NCI-H526 (cell line): ENCODE data around the gene BRAF.
"Not testable (repeated sequence)": the region's sequence is repeated elsewhere in the genome, so short reads cannot be mapped to it uniquely, and the experiment has no call there.

ENCODE experiments used
- DNase-seq, 2 experiments: peaks; one replicate each; lab custom pipeline; 2025; lab: John Stamatoyannopoulos, UW

BRAF gene

DNA sequence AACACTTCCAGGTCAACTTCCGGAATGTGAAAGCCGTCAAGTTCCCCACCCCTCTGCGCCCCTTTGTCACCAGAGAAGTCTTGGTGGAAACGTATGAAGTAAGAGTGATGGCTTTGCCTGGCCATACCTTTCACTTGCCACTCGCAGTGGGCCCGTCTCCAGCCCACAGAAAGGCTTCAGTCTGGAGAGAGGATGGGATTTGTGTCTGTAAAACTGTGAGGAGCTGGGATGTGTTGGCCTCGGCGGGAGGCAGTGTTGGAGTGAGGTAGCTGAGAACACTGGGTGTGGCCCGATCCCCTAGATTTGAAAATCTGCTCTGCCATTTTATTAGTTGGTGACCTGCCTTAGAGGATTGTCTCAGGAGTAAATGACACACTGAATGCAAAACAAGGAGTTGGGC, 245.5 kb downstream of the BRAF start:
- DNase-seq: no peak

DNA sequence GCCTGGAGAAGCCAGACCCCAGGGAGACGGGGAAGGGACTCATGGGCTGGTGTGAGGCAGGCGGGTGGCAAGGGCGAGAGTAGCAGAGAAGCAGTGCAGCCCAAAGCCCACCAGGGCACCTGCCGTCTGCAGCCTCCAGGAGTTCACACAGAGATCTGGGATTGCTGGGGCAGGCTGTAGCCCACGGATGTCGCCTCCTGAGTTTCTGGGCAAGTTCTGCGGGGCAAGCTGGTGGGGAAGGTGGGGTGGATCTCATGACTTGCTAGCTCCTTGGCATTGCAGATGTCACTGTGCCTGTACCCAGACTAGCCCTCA, 246.0 kb downstream of the BRAF start:
- DNase-seq: no peak

DNA sequence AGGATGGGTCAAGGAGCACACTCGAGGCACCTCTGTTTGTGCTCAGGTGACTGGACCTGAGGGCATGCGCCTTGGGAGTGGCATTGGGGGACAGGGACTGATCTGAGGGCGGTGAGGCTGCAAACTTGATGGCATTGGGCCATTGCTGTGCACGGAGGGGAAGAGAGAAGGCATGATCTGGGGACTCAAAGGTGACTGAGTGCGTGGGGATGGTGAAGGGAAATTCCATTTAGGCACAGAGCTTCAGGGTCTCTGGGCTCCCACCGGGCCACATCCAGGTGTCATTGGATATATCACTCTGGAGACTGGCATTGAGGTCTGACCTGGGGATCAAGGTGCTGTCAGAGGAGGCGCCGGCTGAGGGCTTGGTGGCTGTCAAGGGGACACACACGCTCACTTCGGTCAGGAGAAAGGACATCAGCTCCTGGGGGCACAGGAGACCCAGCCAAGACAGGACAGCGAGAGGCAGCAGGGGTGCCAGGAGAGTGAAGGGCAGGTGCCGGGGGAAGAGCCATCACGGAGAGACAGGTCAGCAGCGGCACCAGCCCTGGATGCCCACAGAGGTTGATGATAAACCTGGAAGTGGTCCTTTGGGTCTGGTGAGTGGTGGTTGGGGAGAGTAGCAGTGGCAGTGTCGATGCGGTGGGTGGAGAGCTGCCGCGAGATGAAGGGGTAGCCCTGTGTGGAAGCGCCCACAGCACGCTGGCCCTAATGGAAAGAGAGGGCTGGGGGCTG, 246.5 kb downstream of the BRAF start:
- DNase-seq: no peak

DNA sequence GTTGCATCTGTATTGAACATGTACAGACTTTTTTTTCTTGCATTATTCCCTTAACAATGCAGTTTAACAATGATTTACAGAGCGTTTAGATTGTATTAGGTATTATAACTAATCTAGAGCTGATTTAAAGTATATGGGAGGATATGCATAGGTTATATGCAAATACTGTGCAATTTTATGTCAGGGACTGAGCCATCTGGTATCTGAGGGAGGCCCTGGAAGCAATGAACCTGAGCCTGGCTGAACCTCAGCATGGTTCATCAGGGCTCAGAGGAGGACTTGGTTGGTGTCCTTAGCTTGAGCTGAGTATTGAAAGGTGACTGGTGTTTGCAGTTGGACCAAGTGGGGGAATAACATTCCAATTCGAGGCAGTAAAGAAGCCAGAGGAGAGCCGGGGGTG, 247.2 kb downstream of the BRAF start:
- peak; percentile 8 to 63 for DNase-seq

DNA sequence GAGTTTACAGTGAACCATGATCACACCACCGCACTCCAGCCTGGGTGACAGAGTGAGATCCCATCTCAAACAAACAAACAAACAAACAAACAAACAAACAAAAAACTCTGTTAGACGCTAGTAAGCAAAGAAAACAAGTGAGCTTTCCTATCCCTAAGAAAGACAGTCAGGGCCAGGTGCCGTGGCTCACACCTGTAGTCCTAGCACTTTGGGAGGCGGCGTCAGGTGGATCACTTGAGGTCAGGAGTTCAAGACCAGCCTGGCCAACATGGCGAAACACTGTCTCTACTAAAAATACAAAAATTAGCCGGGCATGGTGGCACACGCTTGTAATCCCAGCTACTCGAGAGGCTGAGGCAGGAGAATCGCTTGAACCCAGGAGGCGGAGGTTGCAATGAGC, 247.8 kb downstream of the BRAF start:
- DNase-seq: not testable (repeated sequence)

DNA sequence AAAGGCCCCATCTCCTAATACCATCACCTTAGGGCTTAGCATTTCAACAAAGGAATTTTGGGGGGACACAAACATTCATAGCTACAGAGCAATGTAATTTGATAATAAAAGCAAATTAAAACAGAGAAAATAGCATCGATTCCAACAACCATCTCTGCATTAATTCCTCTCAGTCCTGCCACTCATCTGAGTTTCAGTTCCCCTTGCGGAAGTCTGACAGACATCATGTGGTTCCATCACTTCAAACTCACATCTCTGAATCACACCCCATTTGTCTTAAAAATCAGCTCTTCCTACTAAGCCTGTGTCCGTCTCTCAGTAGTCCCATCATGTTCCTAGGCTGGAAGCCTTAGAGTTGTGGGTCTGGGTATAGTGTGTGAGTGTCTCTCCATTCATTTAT, 248.4 kb downstream of the BRAF start:
- DNase-seq: no peak

DNA sequence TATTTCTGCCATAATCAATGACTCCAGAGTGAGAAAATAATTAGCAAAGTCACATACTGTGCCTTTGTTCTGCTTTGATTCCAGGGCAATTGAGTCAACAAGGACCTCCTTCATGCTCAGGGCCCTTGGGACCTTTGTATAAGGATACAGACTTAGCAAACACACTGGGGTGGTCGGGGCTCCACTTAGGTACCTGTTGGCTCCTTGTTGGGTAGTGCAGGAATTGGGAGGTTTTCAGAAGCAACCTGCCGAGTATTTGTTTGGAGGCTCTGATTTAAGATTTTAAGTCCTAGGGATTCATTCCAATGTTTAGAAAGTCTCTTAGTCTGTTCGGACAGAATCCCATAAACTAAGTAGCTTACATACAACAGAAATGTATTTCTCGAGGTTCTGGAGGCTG, 249.0 kb downstream of the BRAF start:
- DNase-seq: no peak

DNA sequence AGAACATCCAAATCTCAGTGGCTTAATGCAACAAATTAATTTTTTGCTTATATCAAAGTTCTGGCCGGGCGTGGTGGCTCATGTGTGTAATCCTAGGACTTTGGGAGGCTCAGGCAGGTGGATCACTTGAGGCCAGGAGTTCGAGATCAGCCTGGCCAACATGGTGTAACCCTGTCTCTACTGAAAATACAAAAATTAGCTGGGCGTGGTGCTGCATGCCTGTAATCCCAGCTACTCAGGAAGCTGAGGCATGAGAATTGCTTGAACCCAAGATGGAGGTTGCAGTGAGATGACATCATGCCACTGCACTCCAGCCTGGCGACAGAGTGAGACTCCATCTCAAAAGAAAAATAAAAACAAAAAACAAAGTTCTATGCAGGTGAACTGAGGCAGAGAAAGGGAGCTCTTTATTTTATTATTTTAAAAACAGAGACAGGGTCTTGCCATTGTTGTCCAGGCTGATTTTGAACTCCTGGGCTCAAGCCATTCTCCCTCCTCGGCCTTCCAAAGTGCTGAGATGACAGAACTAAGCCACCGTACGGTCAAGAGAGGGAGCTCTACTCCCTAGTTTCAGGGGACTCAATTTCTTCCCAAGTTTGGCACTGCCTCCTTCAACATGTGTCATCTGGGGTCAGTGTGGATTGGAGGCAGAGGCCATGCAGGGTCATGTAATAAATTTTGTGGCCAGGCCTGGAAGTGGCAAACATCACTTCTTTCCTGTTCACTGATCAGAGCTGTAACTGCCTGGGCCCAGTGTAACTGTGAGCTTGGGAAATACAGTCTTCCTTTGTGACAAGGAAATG, 249.6 kb downstream of the BRAF start:
- DNase-seq: peak in 1 of 2 experiments; percentile 62

DNA sequence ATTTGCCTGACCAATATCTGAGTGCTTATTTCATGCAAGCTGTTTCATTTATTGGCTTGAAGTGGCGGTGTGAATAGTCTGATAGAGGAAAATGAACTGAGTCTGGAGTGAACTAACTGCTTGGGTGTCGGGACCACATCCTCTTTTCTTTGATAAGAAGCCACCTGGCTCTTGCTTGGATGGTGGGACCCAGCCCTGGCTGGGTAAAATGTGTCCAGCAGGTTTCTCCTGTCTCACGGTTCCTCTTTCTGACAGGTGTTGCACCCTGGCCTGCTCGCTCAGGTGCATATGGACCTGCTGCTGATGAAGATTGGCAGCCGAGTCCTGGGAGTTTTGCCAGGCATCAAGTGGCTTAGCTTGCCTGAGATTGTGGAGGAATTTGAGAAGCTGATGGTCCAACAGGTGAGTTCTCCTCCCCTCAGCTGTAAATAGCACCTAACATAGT, 250.4 kb downstream of the BRAF start:
- peak; percentile 84 to 88 for DNase-seq

DNA sequence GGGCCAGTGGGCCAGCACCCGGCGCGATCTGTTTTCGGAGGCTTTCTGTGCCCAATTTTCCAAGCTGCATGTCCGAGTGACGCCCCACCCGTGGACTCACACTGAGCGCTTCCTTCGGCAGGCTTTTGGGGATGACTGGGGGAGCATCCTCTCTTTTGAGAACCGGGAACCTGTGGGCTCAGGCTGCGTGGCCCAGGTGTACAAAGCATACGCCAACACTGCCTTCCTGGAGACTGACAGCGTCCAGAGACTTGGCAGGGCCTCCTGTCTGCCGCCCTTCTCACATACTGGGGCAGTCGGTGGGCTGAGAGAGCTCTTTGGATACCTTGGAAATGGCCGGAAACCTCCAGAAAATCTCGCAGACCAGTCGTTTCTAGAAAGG, 251.0 kb downstream of the BRAF start:
- DNase-seq: peak; percentile 79 to 81

DNA sequence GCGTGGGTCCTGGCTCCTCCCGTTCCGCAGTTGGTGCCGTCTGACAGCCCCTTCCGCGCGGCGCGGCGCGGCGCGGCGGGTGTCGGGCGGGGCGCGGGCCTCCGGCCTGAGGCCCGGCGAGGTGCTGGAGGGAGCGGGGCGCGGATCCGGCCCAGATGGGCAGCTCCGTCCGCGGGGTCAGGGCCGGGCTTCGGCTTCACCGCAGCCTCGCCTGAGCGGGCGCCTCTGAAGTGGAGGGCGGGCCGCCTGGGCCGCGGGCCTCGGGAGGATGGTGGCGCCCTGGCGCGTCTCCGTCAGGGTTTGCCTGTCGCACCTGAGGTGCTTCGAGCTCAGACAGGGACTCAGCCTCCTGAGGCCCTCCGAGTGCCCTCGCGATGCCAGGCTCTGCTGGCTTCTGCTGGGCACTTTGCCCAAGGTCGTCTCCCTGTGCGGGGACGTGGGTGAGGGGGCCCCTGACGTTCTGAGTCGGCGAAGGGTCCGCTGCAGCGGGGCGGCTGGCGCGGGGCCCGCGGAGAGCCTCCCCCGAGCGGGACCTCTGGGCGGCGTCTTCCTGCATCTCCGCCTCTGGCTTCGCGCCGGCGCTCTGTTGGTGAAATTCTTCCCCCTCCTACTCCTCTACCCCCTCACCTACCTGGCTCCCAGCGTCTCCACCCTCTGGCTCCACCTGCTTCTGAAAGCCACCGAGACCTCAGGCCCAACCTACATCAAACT, 251.5 kb downstream of the BRAF start:
- DNase-seq: peak; percentile 87 to 94

DNA sequence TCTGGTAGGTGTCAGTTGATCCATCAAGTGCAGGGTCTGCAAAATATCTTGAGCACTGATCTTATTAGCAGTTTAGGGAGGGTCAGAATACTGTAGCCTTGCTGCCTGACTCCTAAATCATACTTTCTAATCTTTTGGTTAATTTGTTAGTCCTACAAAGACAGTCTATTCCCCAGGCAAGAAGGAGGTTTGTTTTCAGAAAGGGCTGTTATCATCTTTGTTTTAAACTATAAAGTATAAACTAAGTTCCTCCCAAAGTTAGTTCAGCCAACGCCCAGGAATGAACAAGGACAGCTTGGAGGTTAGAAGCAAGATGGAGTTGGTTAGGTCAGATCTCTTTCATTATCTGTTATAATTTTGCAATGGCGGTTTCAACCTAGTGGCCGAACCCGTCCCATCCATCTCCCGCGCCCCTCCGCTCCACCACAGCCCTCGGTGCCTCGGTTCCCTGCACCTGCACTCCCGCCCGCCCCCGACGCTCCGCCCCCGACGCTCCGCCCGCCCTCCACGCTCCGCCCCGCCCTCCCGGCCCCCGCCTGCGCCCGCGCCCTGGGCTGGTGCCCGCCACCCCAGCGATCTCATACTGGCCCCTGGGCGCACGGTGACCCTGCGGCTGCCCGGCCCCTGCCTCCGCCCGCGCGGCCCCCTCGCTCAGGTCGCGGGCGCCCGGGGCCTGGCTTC, 252.2 kb downstream of the BRAF start, which contains the start of gene ADCK2:
ADCK2 (plus strand) TSS at position 564 of the 681 bp plus-strand sequence. CDS start 386 bp downstream, outside the sequence.
- peak; percentile 29 to 90 for DNase-seq

DNA sequence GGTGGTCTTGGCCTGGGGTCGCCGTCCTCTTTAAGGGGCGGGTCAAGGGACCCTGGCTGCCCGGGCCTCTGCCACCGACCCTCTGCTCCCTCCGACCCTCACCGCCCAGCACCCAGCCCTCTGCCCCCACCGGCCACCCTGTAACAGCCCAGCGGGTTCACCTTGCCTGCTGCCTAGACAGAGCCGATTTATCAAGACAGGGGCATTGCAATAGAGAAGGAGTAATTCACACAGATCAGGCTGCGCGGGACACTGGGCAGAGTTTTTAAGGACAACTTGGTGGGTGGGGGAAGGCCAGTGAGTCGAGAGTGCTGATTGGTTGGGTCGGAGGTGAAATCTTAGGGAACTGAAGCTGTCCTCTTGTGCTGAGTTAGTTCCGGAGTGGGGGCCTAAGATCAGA, 252.8 kb downstream of the BRAF start:
- DNase-seq: no peak

DNA sequence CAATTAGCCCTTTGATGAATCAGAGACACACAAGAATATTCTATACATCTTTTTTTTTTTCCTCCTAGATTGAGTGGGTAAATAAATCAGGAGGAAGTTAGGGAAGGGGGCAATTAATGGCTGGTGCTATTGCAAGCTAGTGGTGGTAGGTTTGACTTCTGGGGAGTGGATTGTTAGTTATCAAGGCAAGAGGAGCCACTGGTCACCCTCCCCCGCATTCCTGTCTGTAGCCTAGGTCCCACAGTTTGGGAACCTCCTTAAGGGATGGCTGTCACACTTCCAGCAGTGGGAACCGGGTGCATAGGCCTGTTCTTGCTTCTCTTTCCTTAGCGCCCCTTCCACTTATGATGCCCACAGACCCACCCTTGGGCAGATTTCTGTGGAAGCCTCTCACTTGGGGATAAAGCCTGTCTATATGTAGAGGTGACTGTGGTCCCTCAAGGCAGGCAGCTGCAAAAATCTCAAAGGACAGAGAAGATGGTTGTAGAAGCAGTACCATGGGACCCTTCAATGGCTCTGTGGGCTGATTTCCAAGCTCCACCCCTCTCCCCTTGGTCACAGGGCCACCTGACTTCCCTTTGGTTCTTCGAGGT, 254.3 kb downstream of the BRAF start:
- no peak for DNase-seq

DNA sequence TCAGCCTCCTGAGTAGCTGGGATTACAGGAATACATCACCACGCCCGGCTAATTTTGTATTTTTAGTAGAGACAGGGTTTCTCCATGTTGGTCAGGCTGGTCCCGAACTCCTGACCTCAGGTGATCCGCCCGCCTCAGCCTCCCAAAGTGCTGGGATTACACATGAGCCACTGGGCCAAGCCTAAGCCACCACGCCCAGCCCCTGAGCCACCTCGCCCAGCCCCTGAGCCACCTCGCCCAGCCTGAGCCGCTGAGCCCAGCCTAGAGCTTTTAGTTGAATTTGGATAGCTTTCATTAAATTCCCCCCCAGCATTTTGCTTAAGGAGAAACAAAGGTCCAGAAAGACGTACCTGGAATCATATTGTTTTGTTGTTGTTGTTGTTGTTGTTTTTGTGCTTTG, 254.9 kb downstream of the BRAF start:
- not testable (repeated sequence) for DNase-seq

DNA sequence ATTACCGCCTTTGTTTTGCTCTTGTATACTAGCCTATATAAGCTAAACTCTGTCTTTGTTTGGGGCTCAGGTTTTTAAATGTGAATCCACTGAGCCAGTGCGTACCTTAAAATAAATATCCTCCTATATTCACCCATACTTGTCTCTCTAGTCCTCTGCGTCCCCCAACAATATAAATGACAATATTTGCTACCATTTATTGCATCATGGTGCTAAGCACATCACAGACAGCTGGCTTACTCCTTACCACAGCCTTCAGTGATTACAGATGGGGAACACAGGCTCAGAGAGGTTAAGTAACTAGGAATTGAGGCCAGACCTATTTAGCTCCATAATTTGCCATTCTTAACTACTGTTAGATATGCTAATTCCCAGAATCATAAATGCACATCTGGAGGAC, 255.4 kb downstream of the BRAF start:
- no peak for DNase-seq
